NCI-H2107 (cell line): Measurements from ENCODE around the gene PCDHGA2.
"Not testable (repeated sequence)": the region's sequence is repeated elsewhere in the genome, so short reads cannot be mapped to it uniquely, and the experiment has no call there.

Experiments used
- DNase-seq: peaks from one replicate; lab custom pipeline; 2025; lab: John Stamatoyannopoulos, UW

Gene PCDHGA2

GRCh38 chr5:141382469-141383294, 44.1 kb downstream of the PCDHGA2 start, which contains the start of gene PCDHGA7:
PCDHGA7 (plus strand) TSS chr5:141382742; CDS start chr5:141382900, 158 bp downstream.
- DNase-seq = no peak

- no peak for DNase-seq
Observed at GRCh38 chr5:141383345-141383744, 44.8 kb downstream of the PCDHGA2 start.

DNA sequence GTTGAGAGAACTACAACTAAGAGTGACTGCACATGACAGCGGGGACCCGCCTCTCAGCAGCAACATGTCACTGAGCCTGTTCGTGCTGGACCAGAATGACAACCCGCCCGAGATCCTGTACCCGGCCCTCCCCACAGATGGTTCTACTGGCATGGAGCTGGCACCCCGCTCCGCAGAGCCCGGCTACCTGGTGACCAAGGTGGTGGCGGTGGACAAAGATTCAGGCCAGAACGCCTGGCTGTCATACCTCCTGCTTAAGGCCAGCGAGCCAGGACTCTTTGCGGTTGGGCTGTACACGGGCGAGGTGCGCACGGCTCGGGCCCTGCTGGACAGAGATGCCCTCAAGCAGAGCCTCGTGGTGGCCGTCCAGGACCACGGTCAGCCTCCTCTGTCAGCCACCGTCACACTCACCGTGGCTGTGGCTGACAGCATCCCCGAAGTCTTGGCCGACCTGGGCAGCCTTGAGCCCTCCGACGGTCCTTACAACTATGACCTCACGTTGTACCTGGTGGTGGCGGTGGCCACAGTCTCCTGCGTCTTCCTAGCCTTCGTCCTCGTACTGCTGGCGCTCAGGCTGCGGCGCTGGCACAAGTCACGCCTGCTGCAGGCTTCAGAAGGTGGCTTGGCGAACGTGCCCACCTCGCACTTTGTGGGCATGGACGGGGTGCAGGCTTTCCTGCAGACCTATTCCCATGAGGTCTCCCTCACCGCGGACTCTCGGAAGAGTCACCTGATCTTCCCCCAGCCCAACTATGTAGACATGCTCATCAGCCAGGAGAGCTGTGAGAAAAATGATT, 46.1 kb downstream of the PCDHGA2 start:
- DNase-seq = no peak

GRCh38 chr5:141387557-141388311, 49.2 kb downstream of the PCDHGA2 start, which contains the start of gene PCDHGB4:
PCDHGB4 (plus strand) TSS chr5:141387698; CDS start chr5:141387885, 187 bp downstream.
- not testable (repeated sequence) for DNase-seq

GRCh38 chr5:141388661-141389060, 50.1 kb downstream of the PCDHGA2 start:
- no peak for DNase-seq

DNA sequence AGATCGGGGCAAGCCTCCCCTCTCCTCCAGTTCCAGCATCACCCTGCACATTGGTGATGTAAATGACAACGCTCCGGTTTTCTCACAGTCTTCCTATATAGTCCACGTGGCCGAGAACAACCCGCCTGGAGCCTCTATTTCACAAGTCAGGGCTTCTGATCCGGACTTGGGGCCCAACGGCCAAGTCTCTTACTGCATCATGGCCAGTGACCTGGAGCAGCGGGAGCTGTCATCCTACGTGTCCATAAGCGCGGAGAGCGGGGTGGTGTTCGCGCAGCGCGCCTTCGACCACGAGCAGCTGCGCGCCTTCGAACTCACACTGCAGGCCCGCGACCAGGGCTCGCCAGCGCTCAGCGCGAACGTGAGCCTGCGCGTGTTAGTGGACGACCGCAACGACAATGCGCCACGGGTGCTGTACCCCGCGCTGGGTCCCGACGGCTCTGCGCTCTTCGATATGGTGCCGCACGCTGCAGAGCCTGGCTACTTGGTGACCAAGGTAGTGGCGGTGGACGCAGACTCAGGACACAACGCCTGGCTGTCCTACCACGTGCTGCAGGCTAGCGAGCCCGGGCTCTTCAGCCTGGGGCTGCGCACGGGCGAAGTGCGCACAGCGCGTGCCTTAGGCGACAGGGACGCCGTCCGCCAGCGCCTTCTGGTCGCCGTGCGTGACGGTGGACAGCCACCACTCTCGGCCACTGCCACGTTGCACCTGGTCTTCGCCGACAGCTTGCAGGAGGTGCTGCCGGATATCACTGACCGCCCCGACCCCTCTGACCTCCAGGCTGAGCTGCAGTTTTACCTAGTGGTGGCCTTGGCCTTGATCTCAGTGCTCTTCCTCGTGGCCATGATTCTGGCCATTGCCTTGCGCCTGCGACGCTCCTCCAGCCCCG, 50.8 kb downstream of the PCDHGA2 start:
- no peak for DNase-seq

DNA sequence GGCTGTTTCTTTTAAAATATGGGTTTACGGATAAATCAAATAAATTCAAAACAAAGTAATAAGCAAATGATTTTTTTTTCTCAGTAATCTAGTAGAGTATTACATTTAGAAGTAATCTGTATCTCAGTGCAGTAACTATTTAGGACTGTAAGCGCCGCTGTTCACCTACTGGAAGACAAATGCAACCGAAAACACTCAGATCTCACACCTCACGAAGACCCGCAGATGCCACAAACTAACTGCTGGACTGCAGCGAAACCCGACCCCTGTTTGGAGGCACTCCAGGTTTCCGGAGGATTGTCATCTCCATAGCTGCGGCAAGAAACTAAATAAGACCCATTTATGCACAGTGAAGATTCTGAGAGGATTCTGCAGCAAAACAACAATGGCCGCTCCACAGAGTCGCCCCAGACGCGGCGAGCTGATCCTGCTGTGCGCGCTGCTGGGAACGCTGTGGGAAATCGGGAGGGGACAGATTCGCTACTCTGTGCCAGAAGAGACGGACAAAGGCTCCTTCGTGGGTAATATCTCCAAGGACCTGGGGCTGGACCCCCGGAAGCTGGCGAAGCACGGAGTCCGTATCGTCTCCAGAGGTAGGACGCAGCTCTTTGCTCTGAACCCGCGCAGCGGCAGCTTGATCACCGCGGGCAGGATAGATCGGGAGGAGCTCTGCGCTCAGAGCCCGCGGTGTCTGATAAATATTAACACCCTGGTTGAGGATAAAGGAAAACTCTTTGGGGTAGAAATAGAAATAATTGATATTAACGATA, 54.1 kb downstream of the PCDHGA2 start, which contains the start of gene PCDHGA8:
Gene PCDHGA8, plus strand, starts transcription at position 205 of the 770 bp plus-strand sequence. Its CDS starts 181 bp downstream, at position 386.
- DNase-seq = no peak
